Putamen (tissue), 1 donor: Measurements from ENCODE around the gene LNX1.

Experiments used
- DNase-seq: peaks from one replicate; pipeline ENCODE4 v3.0.0-alpha.2; 2016; ENCODE audit warnings: low spot score

The LNX1 gene

DNA sequence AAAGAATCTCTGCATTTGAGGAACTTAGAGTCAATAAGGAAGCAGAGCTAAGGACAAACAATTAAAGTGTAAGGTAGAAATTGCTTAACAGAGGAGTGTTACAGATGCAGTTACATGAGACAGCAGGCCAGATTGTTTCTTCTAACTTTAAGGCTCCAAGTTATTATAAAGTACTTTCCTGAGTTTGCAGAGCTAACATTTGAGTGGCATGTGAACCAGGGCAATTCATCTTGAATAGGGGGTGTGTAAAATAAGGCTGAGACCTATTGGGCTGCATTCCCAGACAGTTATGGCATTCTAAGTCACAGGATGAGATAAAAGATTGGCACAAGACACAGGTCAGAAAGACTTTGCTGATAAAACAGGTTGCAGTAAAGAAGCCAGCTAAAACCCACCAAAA is 7.6 kb upstream of the LNX1 start:
- DNase-seq: no peak

GRCh38 chr4:53598483-53598882 is 7.2 kb upstream of the LNX1 start:
- DNase-seq: no peak

- no peak for DNase-seq
Measured at GRCh38 chr4:53596901-53597300, 5.6 kb upstream of the LNX1 start.

GRCh38 chr4:53595834-53596233 is 4.5 kb upstream of the LNX1 start:
- no peak for DNase-seq

GRCh38 chr4:53595204-53595603 is 3.9 kb upstream of the LNX1 start:
- no peak for DNase-seq

DNA sequence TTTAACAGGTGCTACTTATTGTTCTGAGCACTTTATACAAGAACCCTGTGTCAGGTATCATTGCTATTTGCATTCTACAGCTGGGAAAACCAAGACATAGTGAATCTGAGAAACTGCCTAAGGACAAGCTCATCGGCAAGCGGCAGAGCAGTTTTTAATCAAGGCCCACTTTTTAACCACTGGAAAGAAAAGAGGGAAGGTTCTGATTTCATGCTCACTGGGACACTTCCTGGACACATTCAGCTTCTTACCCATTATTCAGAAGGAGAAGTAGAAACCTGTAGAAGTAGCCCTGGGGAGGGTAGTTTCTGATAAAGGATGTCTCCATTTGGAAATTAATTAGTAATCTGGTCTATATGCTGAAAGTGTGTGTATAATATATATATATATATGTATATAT is 2.5 kb upstream of the LNX1 start:
- DNase-seq: no peak

DNA sequence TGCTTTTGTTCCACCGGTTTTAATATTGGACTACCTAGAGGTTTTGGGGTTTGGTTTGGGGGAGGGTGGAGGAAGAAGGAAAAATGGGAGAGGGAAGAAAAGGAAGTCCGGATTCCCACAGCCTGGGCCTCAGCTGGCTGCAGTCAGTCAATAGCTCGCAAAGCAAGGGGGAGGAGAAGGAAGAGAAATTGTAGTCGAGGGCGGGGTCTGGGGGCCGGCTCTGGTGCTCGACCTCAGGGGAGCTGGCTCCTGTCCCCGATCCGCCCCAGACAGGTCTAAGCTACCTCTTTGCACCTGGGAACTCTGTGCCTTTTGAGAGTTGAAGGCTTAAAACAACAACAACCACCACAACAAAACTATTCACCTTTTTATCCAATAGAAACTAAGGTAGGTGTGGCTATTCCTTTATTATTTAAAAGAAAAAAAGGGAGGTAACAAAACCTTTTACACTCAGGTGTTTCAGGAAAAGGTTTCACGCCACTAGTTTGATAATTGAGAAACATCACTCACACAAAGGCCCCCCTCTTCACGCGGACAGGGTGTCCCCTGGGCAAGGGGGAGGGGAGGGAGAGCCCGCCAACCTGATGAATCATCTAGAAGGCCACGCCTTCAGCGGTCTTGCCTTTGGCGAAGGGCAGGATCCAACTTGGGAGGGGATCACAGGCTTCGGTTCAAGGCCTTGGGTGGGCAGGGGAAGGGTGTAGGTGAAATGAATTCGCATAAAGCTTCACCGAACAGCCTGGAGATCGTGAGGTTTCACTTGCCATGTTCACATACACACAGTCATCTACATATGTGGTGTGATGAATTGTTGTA is 1.6 kb upstream of the LNX1 start:
- no peak for DNase-seq

GRCh38 chr4:53592122-53592521 is 836 bp upstream of the LNX1 start:
- DNase-seq: no peak

DNA sequence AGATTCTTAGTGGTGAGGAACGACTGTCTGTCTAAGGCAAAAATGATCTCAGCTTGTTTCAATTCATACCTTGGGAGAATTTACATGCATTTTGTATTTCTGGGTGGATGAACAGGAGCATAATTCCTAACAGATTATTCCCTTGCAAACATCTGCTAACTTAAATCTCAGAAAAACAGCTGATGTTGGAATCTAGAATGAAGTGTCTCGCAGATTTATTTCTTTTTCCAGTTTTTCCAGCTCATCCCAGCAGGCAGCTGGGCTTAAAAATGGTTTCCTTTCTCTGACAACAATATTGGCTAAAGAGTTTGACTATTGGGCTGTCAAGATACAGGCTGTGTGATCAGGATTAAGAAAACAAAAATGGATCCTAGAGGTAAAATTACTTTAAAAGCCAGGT is 1.1 kb downstream of the LNX1 start:
- no peak for DNase-seq

DNA sequence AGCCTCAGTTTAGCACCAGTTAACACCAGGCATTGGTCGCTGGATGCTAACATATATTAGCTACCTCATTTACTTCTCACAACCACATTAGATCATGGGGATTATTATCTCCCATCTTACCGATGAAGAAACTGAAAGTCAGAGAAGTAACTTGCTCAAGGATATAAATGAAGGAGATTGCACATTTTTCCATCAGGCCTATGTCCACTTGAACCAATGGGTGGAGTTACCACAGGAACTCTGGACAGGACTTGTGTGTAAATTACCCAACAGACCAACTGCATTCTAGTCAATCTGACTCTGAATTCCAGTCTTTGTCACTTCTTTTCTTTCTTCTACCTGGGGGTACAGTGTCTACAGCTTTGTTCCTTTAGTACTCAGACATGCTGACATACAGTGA is 1.8 kb downstream of the LNX1 start:
- DNase-seq: no peak

GRCh38 chr4:53587135-53587534 is 4.2 kb downstream of the LNX1 start:
- no peak for DNase-seq

- DNase-seq: no peak
Measured at GRCh38 chr4:53586121-53586816, 5.0 kb downstream of the LNX1 start.

GRCh38 chr4:53584658-53585057 is 6.6 kb downstream of the LNX1 start:
- no peak for DNase-seq

DNA sequence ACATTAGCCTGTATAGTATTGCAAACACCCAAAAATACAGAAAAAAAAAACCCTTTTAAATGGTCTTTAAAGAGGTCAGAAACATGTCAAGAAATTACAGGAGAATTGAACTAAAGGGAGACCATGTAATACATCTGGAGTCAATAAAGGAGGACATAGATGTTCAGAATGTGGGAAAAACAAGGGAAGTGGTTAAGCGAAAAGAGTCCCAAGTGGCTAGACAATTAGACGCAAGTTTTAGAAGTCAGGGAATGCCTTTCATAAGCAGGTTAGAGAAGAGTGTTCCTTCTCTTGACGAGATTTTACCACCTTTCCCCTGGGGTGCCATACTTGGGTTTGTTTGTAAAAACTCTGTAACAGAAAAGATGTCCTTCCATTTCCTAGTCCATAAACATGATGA is 7.8 kb downstream of the LNX1 start:
- DNase-seq: no peak

DNA sequence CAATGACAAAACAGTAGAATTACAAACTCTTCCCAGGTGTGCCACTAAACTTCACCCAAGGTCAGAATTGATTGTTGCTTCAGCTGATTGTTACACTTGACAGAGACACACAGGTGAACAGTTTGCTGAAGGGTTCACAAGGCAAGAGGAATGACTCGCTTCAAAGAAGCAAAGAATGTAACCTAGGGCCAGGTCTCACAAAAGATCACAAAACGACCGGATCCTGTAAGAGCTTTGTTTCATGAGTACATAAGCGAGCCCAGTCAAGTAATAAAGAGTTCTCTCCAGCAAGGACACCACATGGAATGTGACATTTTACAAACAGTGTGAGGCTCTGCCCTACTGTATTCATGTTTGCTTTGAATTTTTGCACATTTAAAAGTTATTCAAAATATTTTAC is 9.1 kb downstream of the LNX1 start:
- no peak for DNase-seq

- DNase-seq: no peak
Measured at GRCh38 chr4:53580274-53580673, 11.0 kb downstream of the LNX1 start.

- DNase-seq: no peak
Measured at GRCh38 chr4:53579826-53580225, 11.5 kb downstream of the LNX1 start.

- DNase-seq: no peak
Measured at GRCh38 chr4:53576676-53577372, 14.5 kb downstream of the LNX1 start.

DNA sequence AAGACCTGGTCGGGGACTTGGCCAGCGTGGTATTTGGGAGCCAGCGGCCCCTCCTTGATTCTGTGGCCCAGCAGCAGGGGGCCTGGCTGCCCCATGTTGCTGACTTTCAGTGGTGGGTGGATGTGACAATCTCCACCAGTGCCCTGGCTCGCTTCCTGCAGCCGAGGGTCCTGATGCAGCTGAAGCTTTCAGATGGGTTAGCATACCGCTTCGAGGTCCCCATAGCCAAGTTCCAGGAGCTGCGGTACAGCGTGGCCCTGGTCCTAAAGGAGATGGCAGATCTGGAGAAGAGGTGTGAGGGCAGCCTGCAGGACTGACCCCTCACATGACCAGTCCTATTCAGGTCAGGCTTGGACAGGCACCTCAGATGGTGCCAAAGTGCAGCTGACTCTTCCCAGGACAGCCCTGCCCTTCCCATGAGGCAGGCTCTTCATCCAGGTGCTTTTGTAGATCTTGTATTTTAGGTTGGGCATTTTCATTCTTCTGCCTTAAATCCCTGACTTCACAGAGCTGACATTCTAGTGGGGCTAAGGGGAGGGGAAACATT is 15.1 kb downstream of the LNX1 start:
- DNase-seq: no peak

- no peak for DNase-seq
Measured at GRCh38 chr4:53575552-53575951, 15.7 kb downstream of the LNX1 start.

DNA sequence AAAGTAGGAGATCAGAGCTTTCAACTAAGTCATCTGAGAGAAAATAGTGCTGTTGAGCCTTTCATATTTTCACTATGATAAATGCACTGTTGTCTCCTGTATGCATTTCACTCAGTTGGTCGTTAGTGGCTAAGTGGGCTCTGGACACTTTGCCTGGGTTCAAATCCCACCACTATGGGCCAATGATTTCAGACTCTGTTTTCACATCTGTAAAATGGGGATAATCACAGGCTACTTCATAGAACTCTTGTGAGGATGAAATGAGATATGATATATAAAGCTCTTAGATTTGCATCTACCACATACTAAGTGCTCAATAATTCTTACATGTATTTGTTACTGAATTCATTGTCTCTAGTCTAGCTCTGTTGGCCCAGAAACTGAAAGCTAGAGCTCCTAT is 16.8 kb downstream of the LNX1 start:
- no peak for DNase-seq

GRCh38 chr4:53573696-53574095 is 17.6 kb downstream of the LNX1 start:
- no peak for DNase-seq

GRCh38 chr4:53572600-53572994 is 18.7 kb downstream of the LNX1 start:
- no peak for DNase-seq
